Adrenal gland (tissue), 5 donors: ENCODE measurements around the gene PRDX5.

Experiments used
- CTCF ChIP-seq, 6 experiments: fragments of 450-650 bp in 4 of 6; fragments of 200-600 bp in 2 of 6; sonication (generic) in 1 of 6; IDR thresholded peaks; 1 replicate in 5 of 6; 2 replicates in 1 of 6; pipeline versions ENCODE4 v1.5.1 to v1.8.0; 2016 to 2021; ENCODE audit warnings: antibody characterized with exemption in 6 of 6, mild to moderate bottlenecking in 2 of 6, moderate library complexity in 1 of 6
- POLR2A ChIP-seq, 2 donors: fragments of 450-650 bp; IDR thresholded peaks; one replicate each; pipeline ENCODE4 v1.6.1; 2017; ENCODE audit warnings: antibody characterized with exemption in 2 of 2, mild to moderate bottlenecking in 2 of 2, moderate library complexity in 1 of 2
- donor health status: DM: no; HTN: no; CAD: no.

- no peak for TF ChIP-seq POLR2A (IDR thresholded peaks at IDR 0.05)
- TF ChIP-seq CTCF (IDR thresholded peaks at IDR 0.05), result no peak
Measured at GRCh38 chr11:64312947-64313346, 5.0 kb upstream of the PRDX5 start.
